Urothelium cell line (cell line): ENCODE data around the gene DOK4.
"Not testable (repeated sequence)": the region's sequence is repeated elsewhere in the genome, so short reads cannot be mapped to it uniquely, and the experiment has no call there.

Source experiments
- DNase-seq: peaks from one replicate; pipeline ENCODE4 v3.0.0; 2011; ENCODE audit warnings: low spot score, mixed read lengths
- FAIRE-seq: peaks from 2 replicates; lab custom pipeline; 2011; peaks lifted over from hg19 to GRCh38; lab: Jason Lieb, UNC

Gene DOK4

DNA sequence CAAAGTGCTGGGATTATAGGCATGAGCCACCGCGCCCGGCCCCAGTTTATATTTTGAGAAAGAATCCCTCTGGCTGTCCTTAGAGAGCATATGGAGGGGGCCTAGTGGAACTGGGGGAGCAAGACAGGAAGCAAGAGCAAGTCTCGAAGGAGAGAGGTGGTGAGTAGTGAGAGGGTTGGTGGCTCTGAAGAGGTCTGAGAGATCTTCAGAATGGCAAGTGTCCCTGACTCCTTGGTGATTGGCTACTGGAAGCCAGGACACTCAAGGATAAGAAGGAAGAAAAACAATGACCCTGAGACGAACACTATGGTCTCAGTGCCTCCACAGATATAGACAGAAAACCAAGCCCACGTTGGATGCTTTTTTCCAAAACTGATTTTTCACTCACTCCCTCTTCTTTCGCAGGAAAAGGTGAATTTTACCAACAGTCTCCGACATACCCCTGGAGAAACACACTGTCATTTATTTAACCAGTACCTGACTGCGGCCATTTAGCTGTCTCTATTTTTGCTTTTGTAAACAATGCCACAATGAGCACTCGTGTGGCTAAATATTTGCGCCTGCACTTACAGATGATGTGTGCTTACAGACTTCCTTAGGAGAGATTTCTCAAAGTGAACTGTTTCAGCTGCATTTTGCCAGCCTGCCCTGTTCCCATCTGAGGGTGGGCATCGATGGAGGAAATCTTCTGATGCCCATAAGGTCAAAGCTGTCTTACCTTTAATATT is 15.9 kb upstream of the DOK4 start:
- DNase-seq, result no peak
- no peak for FAIRE-seq

GRCh38 chr16:57501492-57501891 is 15.2 kb upstream of the DOK4 start:
- DNase-seq (no peak), FAIRE-seq (no peak)

- DNase-seq (no peak), FAIRE-seq (no peak)
Measured at GRCh38 chr16:57500578-57501111, 14.4 kb upstream of the DOK4 start.

DNA sequence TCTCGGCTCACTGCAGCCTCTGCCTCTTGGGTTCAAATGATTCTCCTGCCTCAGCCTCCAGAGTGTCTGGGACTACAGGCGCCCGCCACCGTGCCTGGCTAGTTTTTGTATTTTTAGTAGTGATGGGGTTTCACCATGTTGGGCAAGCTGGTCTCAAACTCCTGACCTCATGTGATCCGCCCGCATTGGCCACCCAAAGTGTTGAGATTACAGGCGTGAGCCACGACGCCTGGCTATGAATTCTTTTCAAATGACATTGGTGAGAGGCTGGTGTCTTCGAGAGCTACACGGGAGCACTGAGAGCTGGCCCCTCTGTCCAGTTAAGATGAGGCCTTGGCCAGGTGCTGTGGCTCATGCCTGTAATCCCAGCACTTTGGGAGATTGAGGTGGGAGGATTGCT is 13.6 kb upstream of the DOK4 start:
- not testable (repeated sequence) for DNase-seq, FAIRE-seq

DNA sequence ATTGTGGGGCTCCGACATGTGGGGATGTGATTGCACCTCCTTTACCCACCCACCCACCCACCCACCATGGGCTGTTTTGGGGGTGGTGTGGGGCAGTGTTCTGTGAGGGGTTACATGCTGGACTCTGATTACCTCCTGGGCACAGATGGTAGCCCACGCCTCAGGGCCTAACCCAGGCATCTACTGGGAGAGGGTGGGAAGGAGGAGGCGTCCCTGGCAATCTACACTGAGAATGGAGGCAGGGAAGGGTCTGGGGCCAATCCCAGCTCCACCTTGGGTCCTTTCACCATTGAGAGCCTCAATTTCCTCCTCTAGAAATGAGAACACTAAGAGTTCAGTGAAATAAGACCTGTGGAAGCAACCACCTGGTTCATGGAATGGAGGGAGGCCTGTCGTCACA is 11.7 kb upstream of the DOK4 start:
- FAIRE-seq, result no peak
- DNase-seq, result no peak

DNA sequence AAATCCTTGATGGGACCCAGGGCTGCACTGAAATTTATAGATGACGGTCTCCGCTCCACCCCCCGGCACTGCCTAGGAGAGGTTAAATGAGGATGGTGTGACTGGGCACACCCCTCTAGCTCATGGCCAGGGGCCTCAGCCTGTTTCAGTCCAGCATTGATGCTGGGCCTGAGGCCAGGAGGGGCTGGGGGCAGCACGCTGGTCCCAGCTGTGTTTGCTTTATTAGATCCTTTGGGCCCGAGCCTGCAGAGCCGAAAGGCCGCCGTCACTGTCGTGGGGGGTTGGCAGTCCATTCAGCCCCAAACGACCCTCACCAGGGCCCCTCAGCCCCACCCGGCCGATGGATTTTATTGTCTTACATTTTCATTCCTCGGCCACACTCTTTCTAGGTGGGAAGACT is 10.8 kb upstream of the DOK4 start:
- FAIRE-seq (no peak), DNase-seq (no peak)

DNA sequence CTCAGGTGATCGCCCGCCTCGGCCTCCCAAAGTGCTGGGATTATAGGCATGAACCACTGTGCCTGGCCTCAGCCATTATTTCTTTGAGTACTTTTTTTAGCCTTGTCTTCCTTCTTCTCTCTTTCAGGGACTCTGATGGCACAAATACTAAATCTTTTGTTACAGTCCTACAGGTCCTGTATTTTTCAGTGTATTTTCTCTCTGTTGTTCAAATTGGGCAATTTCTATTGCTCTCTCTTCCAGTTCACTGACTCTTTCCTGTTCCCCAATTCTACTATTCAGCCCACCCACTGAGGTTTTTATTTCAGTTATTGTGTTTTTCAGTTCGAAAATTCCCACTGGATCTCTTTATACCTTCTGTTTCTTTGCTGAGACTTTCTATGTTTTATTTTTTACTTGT is 7.5 kb upstream of the DOK4 start:
- no peak for DNase-seq
- FAIRE-seq, result no peak

GRCh38 chr16:57489229-57489628 is 2.9 kb upstream of the DOK4 start:
- no peak for FAIRE-seq
- no peak for DNase-seq

DNA sequence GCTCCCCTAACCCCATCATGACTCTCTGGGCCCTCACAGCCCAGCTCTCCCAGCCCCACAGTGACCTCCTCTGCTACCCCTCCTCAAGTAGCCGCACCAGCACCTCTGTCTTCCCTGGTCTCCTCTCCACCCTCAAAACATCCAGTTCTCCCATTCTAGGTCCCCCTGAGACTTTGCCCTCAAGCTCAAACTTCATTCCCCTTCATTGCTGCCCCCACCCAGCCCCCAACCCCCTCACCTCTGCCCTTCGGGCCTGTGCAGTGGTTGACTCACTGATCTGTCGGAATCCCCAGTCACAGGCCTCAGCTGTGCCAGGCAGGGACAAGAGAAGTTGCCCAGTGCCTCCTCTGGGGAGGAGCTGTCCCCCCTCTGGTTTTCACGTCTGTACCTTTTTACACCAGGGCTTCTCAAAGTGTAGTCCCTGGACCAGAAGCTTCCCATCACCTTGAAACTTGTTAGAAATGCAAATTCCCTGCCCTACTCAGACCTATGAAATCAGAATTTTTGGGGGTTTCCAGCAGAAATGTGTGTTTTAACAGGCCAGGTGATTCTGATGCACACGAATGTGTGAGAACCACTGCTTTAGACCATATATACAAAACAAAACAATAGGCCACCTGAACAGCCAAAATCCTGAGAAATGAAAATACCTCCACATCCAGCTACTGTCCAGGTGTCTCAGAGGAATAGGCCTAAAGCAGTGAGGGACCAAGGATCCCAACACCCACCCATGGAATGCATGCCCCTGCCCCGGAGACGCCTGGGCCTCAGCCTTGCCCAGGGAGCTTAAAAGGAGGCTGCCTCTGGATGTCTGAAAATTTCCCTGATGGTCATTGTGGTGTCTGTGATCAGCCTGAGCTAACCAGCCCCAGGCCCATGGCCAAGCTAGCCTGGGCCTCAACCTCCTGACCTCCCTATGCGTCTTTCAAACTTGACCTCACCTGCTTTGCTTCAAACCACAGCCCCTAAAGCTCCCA is 853 bp upstream of the DOK4 start:
- DNase-seq (no peak), FAIRE-seq (no peak)

GRCh38 chr16:57485091-57485915 is 990 bp downstream of the DOK4 start:
- FAIRE-seq (no peak), DNase-seq (no peak)

GRCh38 chr16:57484515-57485005 is 1.7 kb downstream of the DOK4 start:
- no peak for DNase-seq
- no peak for FAIRE-seq

GRCh38 chr16:57483725-57484514 is 2.4 kb downstream of the DOK4 start:
- no peak for FAIRE-seq
- no peak for DNase-seq

- FAIRE-seq, result no peak
- no peak for DNase-seq
Measured at GRCh38 chr16:57482845-57483545, 3.3 kb downstream of the DOK4 start.

- DNase-seq (no peak), FAIRE-seq (no peak)
Measured at GRCh38 chr16:57481421-57481820, 4.9 kb downstream of the DOK4 start.

GRCh38 chr16:57480754-57481230 is 5.5 kb downstream of the DOK4 start:
- no peak for DNase-seq
- no peak for FAIRE-seq

DNA sequence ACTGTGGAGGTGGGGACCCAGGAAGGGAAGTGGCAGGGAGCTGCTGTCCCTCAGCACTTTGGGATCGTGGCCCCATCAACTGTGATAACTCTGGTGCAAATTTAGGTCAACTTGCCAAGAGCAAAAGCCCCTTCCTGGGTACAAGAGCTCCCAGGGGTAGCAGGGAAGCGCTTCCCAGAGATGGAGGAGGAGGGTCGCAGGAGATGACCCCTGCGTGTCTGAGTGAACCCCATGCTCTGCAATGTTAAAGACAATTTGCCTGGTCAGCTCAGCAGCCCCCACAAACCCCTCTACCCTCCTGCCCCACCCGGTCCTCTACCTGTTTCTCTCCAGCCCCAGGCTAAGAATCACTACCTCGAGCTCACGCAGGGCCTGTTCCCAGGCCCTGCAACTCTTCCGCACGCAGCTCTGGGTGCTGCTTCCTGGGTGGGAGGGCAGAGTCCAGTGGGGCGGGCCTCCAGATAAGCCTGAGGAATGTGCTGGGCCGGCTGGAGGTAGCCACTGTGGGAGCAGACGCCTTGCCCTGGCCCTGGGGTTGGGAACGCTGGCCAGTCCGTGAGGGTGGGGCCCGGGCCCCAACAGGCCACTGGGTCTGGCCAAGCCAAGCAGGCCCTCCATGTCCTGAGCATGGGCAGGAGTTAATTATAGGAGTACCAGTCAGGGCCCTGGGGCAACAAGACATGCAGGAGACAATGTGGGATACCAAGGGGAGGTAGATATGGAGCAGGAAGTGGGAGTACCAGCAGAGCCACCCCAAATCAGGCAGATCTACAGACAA is 6.1 kb downstream of the DOK4 start:
- DNase-seq, result no peak
- FAIRE-seq, result no peak

DNA sequence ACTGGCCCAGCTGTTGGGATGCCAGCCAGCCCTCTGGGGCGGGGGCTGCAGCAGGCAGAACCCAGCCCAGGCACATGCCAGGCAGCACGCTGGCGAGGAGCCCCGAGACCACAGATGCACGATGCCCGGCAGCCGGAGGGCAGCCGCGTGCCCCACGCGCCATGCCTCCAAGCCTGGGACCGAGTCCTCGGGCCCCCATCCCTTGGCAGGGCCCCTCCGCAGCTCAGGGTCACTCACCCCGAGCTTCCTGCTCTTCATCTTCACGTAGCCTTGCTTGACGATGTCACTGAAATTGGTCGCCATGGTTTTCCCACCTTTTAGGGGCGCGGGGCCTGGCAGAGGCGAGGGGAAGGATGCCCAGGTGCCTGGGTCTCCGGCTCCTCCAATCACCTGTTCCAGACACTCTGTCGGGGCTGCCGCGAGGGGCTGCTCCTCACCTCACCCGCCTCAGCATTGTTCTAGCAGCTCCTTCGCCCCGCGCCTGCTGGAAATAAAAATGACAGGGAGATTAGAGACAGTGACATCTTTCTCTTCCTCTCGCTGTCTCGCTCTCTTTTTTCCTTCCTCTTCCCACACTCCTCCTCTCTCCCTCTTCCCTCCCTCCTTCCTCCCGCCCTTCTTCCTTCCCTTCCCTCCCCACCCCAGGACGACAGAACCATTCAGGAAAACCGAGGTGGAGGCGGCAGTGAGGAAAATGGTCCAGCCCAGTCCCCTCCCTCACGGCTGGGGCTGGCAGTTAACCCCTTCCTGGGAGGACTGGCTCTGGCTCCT is 6.9 kb downstream of the DOK4 start:
- FAIRE-seq (peak; percentile 50), DNase-seq (peak; percentile 81)
